HCT116 (cell line): ENCODE results near the gene COL20A1. TPM values are rescaled to one million over a fixed set of nuclear protein-coding genes. Genes with fewer than 3 reads are reported as not detected.

Experiments used
- ATAC-seq: fragments of 200-7000 bp; cut with Tn5 transposase; 2 replicates; pipeline ENCODE4 v1.9.1; 2020; ENCODE audit warnings: mild to moderate bottlenecking, moderate library complexity
- BruUV-seq: library from RNA; stranded (reverse); fragments of 400-500 nt; replicated peaks from 2 replicates; lab custom pipeline; 2021; lab: Mats Ljungman, UMichigan
- CTCF ChIA-PET: fragments of 300-600 bp; sonication (Branson Sonifier 250); formaldehyde crosslinking; loops from one replicate; lab custom pipeline; 2021; ENCODE audit warnings: antibody characterized with exemption; lab: Charles Lee
- POLR2A ChIA-PET: fragments of 300-600, 350-600 bp; sonication (Branson Sonifier 250); formaldehyde crosslinking; loops from one replicate; lab custom pipeline; 2021; ENCODE audit warnings: antibody characterized with exemption; lab: Charles Lee
- RAD21 ChIA-PET, 2 experiments: fragments of 300-600 bp; sonication (Branson Sonifier 250); formaldehyde crosslinking; loops; one replicate each; lab custom pipeline; 2023; ENCODE audit warnings: low total read pairs in 2 of 2; ENCODE audit not compliant: uncharacterized antibody in 2 of 2, unreplicated experiment in 2 of 2, low non-redundant PET in 1 of 2; lab: Charles Lee
- DNase-seq: peaks from one replicate; pipeline ENCODE4 v3.0.0-alpha.2; 2010; ENCODE audit warnings: low read depth, low spot score
- H2AFZ ChIP-seq: fragments of 200-600 bp; shearing (Covaris generic), sonication (generic); 2 replicates; pipeline ENCODE4 v1.6.1; 2017; ENCODE audit warnings: low read depth, mixed run types, mixed read lengths, antibody characterized with exemption, low read length; ENCODE audit not compliant: poor library complexity, severe bottlenecking
- H3K27ac ChIP-seq: 2 replicates; pipeline ENCODE4 v1.5.1; 2012; ENCODE audit warnings: low read depth, low read length
- H3K27me3 ChIP-seq: fragments of 200-600 bp; sonication (generic); 2 replicates; pipeline ENCODE4 v1.6.1; 2016; ENCODE audit warnings: mixed run types, low read length, mixed read lengths; ENCODE audit not compliant: insufficient read depth
- H3K36me3 ChIP-seq, 2 experiments: fragments of 200-500 bp in 1 of 2; fragments of 200-600 bp in 1 of 2; sonication (Bioruptor generic) in 1 of 2; sonication (generic) in 1 of 2; 2 replicates each; pipeline versions ENCODE4 v1.5.1 to v1.6.1; 2014 to 2016; ENCODE audit warnings: low read length in 2 of 2, inconsistent platforms in 1 of 2, mixed read lengths in 1 of 2, mixed run types in 1 of 2; ENCODE audit not compliant: insufficient read depth in 2 of 2, control insufficient read depth in 1 of 2
- H3K4me1 ChIP-seq, 2 experiments: fragments of 200-600 bp in 1 of 2; sonication (generic) in 1 of 2; 2 replicates each; pipeline versions ENCODE4 v1.5.1 to v1.6.1; 2012 to 2017; ENCODE audit warnings: low read length in 2 of 2, inconsistent platforms in 1 of 2, mild to moderate bottlenecking in 1 of 2, mixed read lengths in 1 of 2, mixed run types in 1 of 2, moderate library complexity in 1 of 2; ENCODE audit not compliant: insufficient read depth in 2 of 2, control insufficient read depth in 1 of 2
- H3K4me2 ChIP-seq: fragments of 200-600 bp; sonication (generic); 2 replicates; pipeline ENCODE4 v1.6.1; 2017; ENCODE audit warnings: mixed run types, low read length, mixed read lengths
- H3K4me3 ChIP-seq, 2 experiments: fragments of 200-600 bp in 1 of 2; sonication (generic) in 1 of 2; replicated peaks in 1 of 2; 2 replicates each; pipeline ENCODE4 v1.5.1; 2011 to 2016; ENCODE audit warnings: low read length in 2 of 2, control low read depth in 1 of 2, low read depth in 1 of 2, mild to moderate bottlenecking in 1 of 2, mixed read lengths in 1 of 2, mixed run types in 1 of 2
- H3K79me2 ChIP-seq: fragments of 200-600 bp; sonication (generic); 2 replicates; pipeline ENCODE4 v1.6.1; 2017; ENCODE audit warnings: mild to moderate bottlenecking, mixed run types, low read length, moderate library complexity, mixed read lengths; ENCODE audit not compliant: insufficient read depth
- H3K9ac ChIP-seq: fragments of 200-600 bp; sonication (generic); 2 replicates; pipeline ENCODE4 v1.6.1; 2016; ENCODE audit warnings: low read length, mixed read lengths
- H3K9me2 ChIP-seq: fragments of 200-600 bp; sonication (generic), shearing (Covaris generic); 2 replicates; pipeline ENCODE4 v1.6.1; 2017; ENCODE audit warnings: mixed run types, mild to moderate bottlenecking, moderate library complexity; ENCODE audit not compliant: insufficient read depth
- H3K9me3 ChIP-seq, 2 experiments: fragments of 200-500 bp in 1 of 2; fragments of 200-600 bp in 1 of 2; sonication (Bioruptor generic) in 1 of 2; sonication (generic) in 1 of 2; 2 replicates each; pipeline ENCODE4 v1.6.1; 2014 to 2017; ENCODE audit warnings: low read length in 2 of 2, mixed read lengths in 2 of 2, inconsistent platforms in 1 of 2, low read depth in 1 of 2, mild to moderate bottlenecking in 1 of 2, mixed run types in 1 of 2, moderate library complexity in 1 of 2; ENCODE audit not compliant: control insufficient read depth in 1 of 2, insufficient read depth in 1 of 2
- H4K20me1 ChIP-seq: fragments of 200-600 bp; sonication (generic), shearing (Covaris generic); 2 replicates; pipeline ENCODE4 v1.6.1; 2017; ENCODE audit warnings: mixed run types, mild to moderate bottlenecking, moderate library complexity; ENCODE audit not compliant: insufficient read depth
- EZH2phosphoT487 ChIP-seq: fragments of 200-600 bp; IDR thresholded peaks from 2 replicates; pipeline ENCODE4 v1.6.1; 2018; ENCODE audit warnings: antibody characterized with exemption, borderline replicate concordance
- POLR2A ChIP-seq: IDR thresholded peaks from 2 replicates; pipeline ENCODE4 v1.7.0; 2011; ENCODE audit warnings: borderline replicate concordance; ENCODE audit not compliant: insufficient read depth, insufficient read length; ENCODE audit errors: extremely low read depth
- REST ChIP-seq: IDR thresholded peaks from 2 replicates; pipeline ENCODE4 v1.6.1; 2012; ENCODE audit warnings: low read depth
- ZNF274 ChIP-seq: fragments of 200-500 bp; sonication (Bioruptor generic); IDR thresholded peaks from 2 replicates; pipeline ENCODE4 v1.6.1; 2014; ENCODE audit warnings: mild to moderate bottlenecking, low read depth, low read length, inconsistent platforms
- intact Hi-C: fragments of 100-400 bp; cut with micrococcal nuclease; formaldehyde crosslinking; loops from 2 replicates; pipeline ENCODE4 v1.10.0; 2022
- total RNA-seq: library from RNA; stranded (reverse); gene quantifications from one replicate; pipeline ENCODE4 v1.2.1, GENCODE V29; 2021; ENCODE audit not compliant: unreplicated experiment

Gene COL20A1
- total RNA-seq, 1 experiment from 2014 or later: 0.34 TPM

- Histone ChIP-seq H3K4me3 (no peak overlapping the region), H3K27me3 (no peaks in the 10 kb centered on the region), H3K9me3 (no peaks in the 10 kb centered on the region), H3K27ac (no peak overlapping the region), H3K9me2 (no peaks in the 10 kb centered on the region), H3K4me1 (peaks cover 2 to 19% of the 10 kb centered on the region in 2 experiments), H3K36me3 (no peaks in the 10 kb centered on the region), H2AFZ (no peak overlapping the region), H4K20me1 (no peaks in the 10 kb centered on the region), H3K79me2 (peaks cover 12% of the 10 kb centered on the region), H3K4me2 (no peak overlapping the region), H3K9ac (no peak overlapping the region)
- BruUV-seq: no TSS peak
- intact Hi-C loops: no loop called here
- ChIA-PET CTCF (no interaction called here), RAD21 (no interaction called here), POLR2A (no interaction called here)
- no peak for TF ChIP-seq REST
- no peak for TF ChIP-seq ZNF274
- no peak for TF ChIP-seq EZH2phosphoT487
- TF ChIP-seq POLR2A: no peak
- no peak for DNase-seq
- ATAC-seq: no peak
Measured at GRCh38 chr20:63268671-63269439, 24.1 kb upstream of the COL20A1 start.
